OCI-LY1 (cell line): Measurements from ENCODE around the gene OGFR.

Experiments used
- H2AFZ ChIP-seq: fragments of 200-600 bp; sonication (generic), shearing (Covaris generic); 2 replicates; pipeline ENCODE4 v1.6.0; 2014; ENCODE audit warnings: antibody characterized with exemption, mild to moderate bottlenecking, low read length
- H3F3A ChIP-seq: fragments of 200-600 bp; sonication (generic), shearing (Covaris generic); 2 replicates; pipeline ENCODE4 v1.6.0; 2014; ENCODE audit warnings: mild to moderate bottlenecking, antibody characterized with exemption, low read length, moderate library complexity; ENCODE audit not compliant: insufficient read depth
- H3K27ac ChIP-seq: fragments of 200-600 bp; sonication (generic); 2 replicates; pipeline ENCODE4 v1.5.1; 2014; ENCODE audit warnings: low read length, mixed run types, mild to moderate bottlenecking, low read depth; ENCODE audit not compliant: poor library complexity, severe bottlenecking
- H3K27me3 ChIP-seq: fragments of 200-600 bp; sonication (generic); 2 replicates; pipeline ENCODE4 v1.6.0; 2014; ENCODE audit warnings: antibody characterized with exemption, mild to moderate bottlenecking, low read length, moderate library complexity; ENCODE audit not compliant: insufficient read depth
- H3K36me3 ChIP-seq: fragments of 200-600 bp; sonication (generic); 2 replicates; pipeline ENCODE4 v1.6.1; 2014; ENCODE audit warnings: mild to moderate bottlenecking, antibody characterized with exemption, low read length, moderate library complexity, mixed read lengths; ENCODE audit not compliant: insufficient read depth
- H3K4me1 ChIP-seq: fragments of 200-600 bp; sonication (generic); 2 replicates; pipeline ENCODE4 v1.5.1; 2014; ENCODE audit warnings: mild to moderate bottlenecking, low read length, moderate library complexity; ENCODE audit not compliant: insufficient read depth, severe bottlenecking
- H3K4me2 ChIP-seq: fragments of 200-600 bp; sonication (generic), shearing (Covaris generic); 2 replicates; pipeline ENCODE4 v1.6.1; 2014; ENCODE audit warnings: low read length
- H3K4me3 ChIP-seq: fragments of 200-600 bp; sonication (generic); 2 replicates; pipeline ENCODE4 v1.5.1; 2014; ENCODE audit warnings: low read length, low read depth, mild to moderate bottlenecking, mixed read lengths; ENCODE audit not compliant: poor library complexity, severe bottlenecking
- H3K79me2 ChIP-seq: fragments of 200-600 bp; shearing (Covaris generic); 2 replicates; pipeline ENCODE4 v1.6.1; 2016; ENCODE audit warnings: mixed run types, low read length, mixed read lengths; ENCODE audit not compliant: insufficient read depth
- H3K9ac ChIP-seq: fragments of 200-600 bp; sonication (generic), shearing (Covaris generic); 2 replicates; pipeline ENCODE4 v1.6.1; 2014; ENCODE audit warnings: mild to moderate bottlenecking, low read length, mixed read lengths
- H3K9me2 ChIP-seq: fragments of 200-600 bp; sonication (generic), shearing (Covaris generic); 2 replicates; pipeline ENCODE4 v1.6.1; 2014; ENCODE audit warnings: low read depth, mild to moderate bottlenecking, low read length, mixed read lengths
- H3K9me3 ChIP-seq: fragments of 200-600 bp; shearing (Covaris generic); 2 replicates; pipeline ENCODE4 v1.6.1; 2014; ENCODE audit warnings: low read length, mixed read lengths
- H4K20me1 ChIP-seq: fragments of 200-600 bp; sonication (generic), shearing (Covaris generic); 2 replicates; pipeline ENCODE4 v1.6.0; 2016; ENCODE audit warnings: mild to moderate bottlenecking, low read length; ENCODE audit not compliant: insufficient read depth
- EZH2 ChIP-seq: fragments of 200-600 bp; sonication (generic), shearing (Covaris generic); IDR thresholded peaks from 2 replicates; pipeline ENCODE4 v1.8.0; 2017; ENCODE audit warnings: borderline replicate concordance, mixed run types, mild to moderate bottlenecking, antibody characterized with exemption, low read length, moderate library complexity, mixed read lengths
- TF ChIP-seq, protein P1 (sequence below): fragments of 200-600 bp; sonication (generic), shearing (Covaris generic); IDR thresholded peaks from 2 replicates; pipeline ENCODE4 v1.5.1; 2017; ENCODE audit warnings: mild to moderate bottlenecking, antibody characterized with exemption, low read length, moderate library complexity, mixed read lengths

OGFR gene

DNA sequence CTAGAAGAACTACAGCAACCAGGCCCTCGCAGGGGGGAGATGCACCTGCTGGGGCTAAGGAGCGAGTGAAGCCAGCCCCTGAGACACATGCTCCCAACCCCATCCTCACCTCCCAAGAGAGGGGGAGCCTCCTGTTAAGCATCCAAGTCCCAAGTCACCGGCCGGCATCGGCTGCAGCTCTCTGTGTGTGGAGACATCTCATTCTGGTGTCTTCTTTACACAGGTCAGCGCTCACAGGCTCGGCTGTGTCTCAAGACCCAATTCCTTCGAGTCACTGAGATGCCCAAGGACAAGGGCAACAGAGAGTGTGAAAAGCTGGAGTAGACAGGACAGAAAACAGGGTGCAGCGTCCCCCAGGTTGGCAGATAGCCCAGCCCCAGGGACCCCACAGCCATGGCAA is 29.4 kb upstream of the OGFR start:
- no peaks in the 10 kb centered on the region for H3K27me3 ChIP-seq
- no peaks in the 10 kb centered on the region for H3K9me2 ChIP-seq
- H3K4me1 ChIP-seq: peaks cover 8% of the 10 kb centered on the region
- no peak overlapping the region for H3K4me2 ChIP-seq
- H3K4me3 ChIP-seq: no peak overlapping the region
- H3K9ac ChIP-seq: no peak overlapping the region
- H2AFZ ChIP-seq: no peak overlapping the region
- H3K27ac ChIP-seq: no peak overlapping the region
- H3K36me3 ChIP-seq: no peaks in the 10 kb centered on the region
- no peaks in the 10 kb centered on the region for H4K20me1 ChIP-seq
- H3K9me3 ChIP-seq: no peaks in the 10 kb centered on the region
- TF ChIP-seq EZH2: no peak
- TF ChIP-seq, protein P1, sequence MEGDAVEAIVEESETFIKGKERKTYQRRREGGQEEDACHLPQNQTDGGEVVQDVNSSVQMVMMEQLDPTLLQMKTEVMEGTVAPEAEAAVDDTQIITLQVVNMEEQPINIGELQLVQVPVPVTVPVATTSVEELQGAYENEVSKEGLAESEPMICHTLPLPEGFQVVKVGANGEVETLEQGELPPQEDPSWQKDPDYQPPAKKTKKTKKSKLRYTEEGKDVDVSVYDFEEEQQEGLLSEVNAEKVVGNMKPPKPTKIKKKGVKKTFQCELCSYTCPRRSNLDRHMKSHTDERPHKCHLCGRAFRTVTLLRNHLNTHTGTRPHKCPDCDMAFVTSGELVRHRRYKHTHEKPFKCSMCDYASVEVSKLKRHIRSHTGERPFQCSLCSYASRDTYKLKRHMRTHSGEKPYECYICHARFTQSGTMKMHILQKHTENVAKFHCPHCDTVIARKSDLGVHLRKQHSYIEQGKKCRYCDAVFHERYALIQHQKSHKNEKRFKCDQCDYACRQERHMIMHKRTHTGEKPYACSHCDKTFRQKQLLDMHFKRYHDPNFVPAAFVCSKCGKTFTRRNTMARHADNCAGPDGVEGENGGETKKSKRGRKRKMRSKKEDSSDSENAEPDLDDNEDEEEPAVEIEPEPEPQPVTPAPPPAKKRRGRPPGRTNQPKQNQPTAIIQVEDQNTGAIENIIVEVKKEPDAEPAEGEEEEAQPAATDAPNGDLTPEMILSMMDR: no peak
- H3K79me2 ChIP-seq: no peaks in the 10 kb centered on the region
- no peaks in the 10 kb centered on the region for H3F3A ChIP-seq

DNA sequence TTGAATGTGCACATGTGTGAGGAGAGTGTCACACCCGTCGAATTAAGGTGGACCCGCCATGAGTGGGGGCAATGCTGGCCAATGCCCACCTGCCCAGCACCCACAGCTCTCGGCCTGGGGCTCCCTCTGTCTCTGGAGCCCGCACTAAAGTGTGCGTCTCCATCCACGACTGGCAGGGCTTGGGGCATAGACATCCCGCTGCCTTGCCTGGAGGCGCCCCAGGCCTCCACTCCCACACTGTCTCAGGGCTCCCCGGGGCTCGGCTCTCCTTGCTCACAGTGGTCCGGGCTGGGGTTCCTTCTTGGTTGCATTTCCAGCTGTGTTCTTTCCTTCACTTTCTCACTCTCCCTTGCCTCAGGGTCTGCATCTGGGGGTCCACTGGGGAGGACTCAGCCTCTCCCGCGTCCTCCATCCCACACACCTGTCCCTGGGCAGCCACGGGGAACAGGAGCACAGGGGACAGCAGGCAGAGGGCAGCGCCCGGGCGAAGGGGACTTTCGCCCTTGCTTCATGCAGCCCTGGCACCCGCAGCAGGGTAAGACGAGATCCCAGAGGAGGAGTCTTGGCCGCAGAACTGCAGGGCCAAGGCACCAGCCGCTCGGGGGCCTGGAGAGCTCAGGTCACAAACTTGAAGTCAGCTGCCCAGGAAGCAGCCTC is 28.5 kb upstream of the OGFR start:
- H3K27me3 ChIP-seq: no peaks in the 10 kb centered on the region
- H3K27ac ChIP-seq: no peak overlapping the region
- TF ChIP-seq, protein P1: no peak
- no peak for TF ChIP-seq EZH2
- H3K4me3 ChIP-seq: no peak overlapping the region
- no peaks in the 10 kb centered on the region for H3F3A ChIP-seq
- H3K9me2 ChIP-seq: no peaks in the 10 kb centered on the region
- no peaks in the 10 kb centered on the region for H3K79me2 ChIP-seq
- H3K36me3 ChIP-seq: no peaks in the 10 kb centered on the region
- peaks cover 8% of the 10 kb centered on the region for H3K4me1 ChIP-seq
- H2AFZ ChIP-seq: no peak overlapping the region
- no peaks in the 10 kb centered on the region for H3K9me3 ChIP-seq
- no peaks in the 10 kb centered on the region for H4K20me1 ChIP-seq
- no peak overlapping the region for H3K9ac ChIP-seq
- H3K4me2 ChIP-seq: 0 out of 2 replicates have a peak overlapping the region, but pooled peaks have one; percentile 16

DNA sequence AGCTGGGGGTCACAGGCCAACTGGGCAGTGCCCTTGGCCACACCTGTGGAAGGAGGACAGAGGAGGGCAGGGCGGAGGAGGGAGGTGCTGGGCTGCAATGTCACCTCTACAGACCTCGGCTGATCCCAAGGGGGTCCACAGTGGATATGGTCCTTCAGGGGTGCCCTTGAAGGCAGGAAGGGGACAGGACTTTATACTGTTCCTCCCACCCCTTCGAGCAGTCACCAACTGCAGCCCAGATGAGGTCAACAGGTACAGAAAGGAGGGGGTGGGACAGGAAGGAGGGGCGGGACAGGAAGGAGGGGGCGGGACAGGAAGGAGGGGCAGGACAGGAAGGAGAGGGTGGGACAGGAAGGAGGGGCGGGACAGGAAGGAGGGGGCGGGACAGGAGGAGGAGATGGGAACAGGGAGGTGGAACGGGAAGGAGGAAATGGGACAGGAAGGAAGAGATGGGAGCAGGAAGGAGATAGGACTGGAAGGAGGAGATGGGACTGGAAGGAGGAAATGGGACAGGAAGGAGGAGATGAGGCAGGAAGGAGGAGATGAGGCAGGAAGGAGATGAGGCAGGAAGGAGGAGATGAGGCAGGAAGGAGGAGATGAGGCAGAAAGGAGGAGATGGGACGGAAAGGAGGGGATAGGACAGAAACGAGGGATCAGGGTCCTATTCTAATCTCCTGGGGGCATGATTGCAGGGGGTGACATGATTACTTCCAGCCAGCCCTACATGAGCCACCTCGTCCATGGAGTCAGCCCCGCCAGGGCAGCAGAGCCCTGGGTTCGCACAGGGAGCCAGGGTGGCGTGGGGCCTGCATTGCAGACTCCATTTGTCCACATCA is 27.7 kb upstream of the OGFR start:
- Histone ChIP-seq H3K4me2 (peak overlapping the region; percentile 41; the same call in 1 of the 2 replicates), H3K9me3 (no peaks in the 10 kb centered on the region), H3K9ac (no peak overlapping the region), H3K36me3 (no peaks in the 10 kb centered on the region), H3K4me3 (peak overlapping the region; percentile 15), H3F3A (no peaks in the 10 kb centered on the region), H3K27me3 (no peaks in the 10 kb centered on the region), H3K9me2 (no peaks in the 10 kb centered on the region), H3K27ac (no peak overlapping the region), H2AFZ (no peak overlapping the region), H3K79me2 (no peaks in the 10 kb centered on the region), H4K20me1 (no peaks in the 10 kb centered on the region), H3K4me1 (peaks cover 8% of the 10 kb centered on the region)
- TF ChIP-seq, protein P1: no peak
- TF ChIP-seq EZH2: no peak
